NB4 (cell line): ENCODE results near the gene AK9.
A peak's percentile ranks its signal among the peaks of the same experiment; 100 is the strongest.

ENCODE experiments used
- CTCF ChIP-seq: IDR thresholded peaks from one replicate; pipeline ENCODE4 v1.5.1; 2012; ENCODE audit warnings: low read depth, low read length
- TF ChIP-seq, protein P1 (sequence below): IDR thresholded peaks from 2 replicates; pipeline ENCODE4 v1.6.1; 2011; ENCODE audit warnings: low read depth, low read length

DNA sequence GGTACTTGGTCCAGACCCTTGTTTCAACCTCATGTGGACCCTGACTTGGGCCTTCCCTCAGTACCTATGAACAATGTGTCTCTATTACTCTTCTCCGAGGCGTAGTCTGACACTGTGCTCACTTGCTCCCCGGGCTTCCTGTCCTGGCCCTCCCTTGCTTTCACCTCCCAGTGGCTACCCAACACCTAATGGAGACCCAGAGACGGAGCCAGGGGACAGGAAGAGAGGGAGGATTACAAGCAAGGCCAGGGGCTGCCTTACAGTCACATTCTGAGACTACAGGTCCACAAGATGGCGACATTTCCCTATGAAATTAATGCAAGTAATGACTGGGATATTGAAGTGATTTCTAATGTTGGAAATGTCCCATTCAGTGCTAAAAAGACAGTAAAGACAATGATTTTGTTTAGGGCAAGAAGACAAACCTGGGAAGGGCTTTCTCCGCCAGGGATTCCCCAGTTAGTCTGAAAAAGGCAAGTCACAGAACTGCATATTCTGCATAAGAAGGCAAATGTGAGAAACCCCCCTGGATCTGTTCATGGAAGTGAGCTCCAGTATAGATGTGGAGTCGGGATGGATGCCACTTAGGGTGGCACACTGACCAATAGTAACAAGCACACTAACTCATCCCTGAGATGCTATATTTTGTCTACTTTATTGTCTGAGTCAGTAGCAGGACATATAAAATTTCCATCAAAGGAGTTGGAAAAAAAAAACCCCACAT, 163.9 kb downstream of the AK9 start:
- TF ChIP-seq CTCF = peak; percentile 46
- TF ChIP-seq, protein P1, sequence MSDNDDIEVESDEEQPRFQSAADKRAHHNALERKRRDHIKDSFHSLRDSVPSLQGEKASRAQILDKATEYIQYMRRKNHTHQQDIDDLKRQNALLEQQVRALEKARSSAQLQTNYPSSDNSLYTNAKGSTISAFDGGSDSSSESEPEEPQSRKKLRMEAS = no peak
